Right renal cortex interstitium (tissue), 3 donors: ENCODE results near the gene LCE3C. TPM values are rescaled to one million over a fixed set of nuclear protein-coding genes. Genes with fewer than 3 reads are reported as not detected.

Source experiments
- polyA plus RNA-seq, 3 donors: library from polyadenylated mRNA; unstranded; fragments of 120-200 nt; gene quantifications; one replicate each; pipeline ENCODE4 v1.2.1, GENCODE V29; 2013; ENCODE audit not compliant: insufficient read length in 3 of 3

LCE3C gene
- polyA plus RNA-seq, 3 donors, result not detected

Other genes with a start within 250 kb of the LCE3C start
- under 1 TPM; 0.03 to 0.14 (median 0.07) TPM for gene FLG2, start 240.2 kb upstream of the LCE3C start, polyA plus RNA-seq
- not detected for gene CRNN, start 186.0 kb upstream of the LCE3C start, polyA plus RNA-seq
- not detected for gene LCE5A, start 89.4 kb upstream of the LCE3C start, polyA plus RNA-seq
- gene CRCT1, start 85.8 kb upstream of the LCE3C start, polyA plus RNA-seq, result not detected
- not detected for gene LCE3E, start 33.5 kb upstream of the LCE3C start, polyA plus RNA-seq
- not detected for gene LCE3D, start 19.7 kb upstream of the LCE3C start, polyA plus RNA-seq
- gene LCE3B, start 13.6 kb downstream of the LCE3C start, polyA plus RNA-seq, result not detected
- gene LCE3A, start 22.9 kb downstream of the LCE3C start, polyA plus RNA-seq, result not detected
- not detected for gene LCE2D, start 63.1 kb downstream of the LCE3C start, polyA plus RNA-seq
- gene LCE2C, start 75.0 kb downstream of the LCE3C start, polyA plus RNA-seq, result not detected
- not detected for gene LCE2B, start 85.9 kb downstream of the LCE3C start, polyA plus RNA-seq
- gene LCE2A, start 98.1 kb downstream of the LCE3C start, polyA plus RNA-seq, result not detected
- not detected for gene LCE4A, start 107.9 kb downstream of the LCE3C start, polyA plus RNA-seq
- gene KPRP, start 157.8 kb downstream of the LCE3C start, polyA plus RNA-seq, result not detected
- not detected for gene LCE1F, start 174.9 kb downstream of the LCE3C start, polyA plus RNA-seq
- not detected for gene LCE1E, start 186.0 kb downstream of the LCE3C start, polyA plus RNA-seq
- not detected for gene LCE1D, start 196.5 kb downstream of the LCE3C start, polyA plus RNA-seq
- not detected for gene LCE1C, start 206.4 kb downstream of the LCE3C start, polyA plus RNA-seq
- not detected for gene LCE1B, start 211.7 kb downstream of the LCE3C start, polyA plus RNA-seq
- not detected for gene LCE1A, start 227.2 kb downstream of the LCE3C start, polyA plus RNA-seq
- not detected for gene LCE6A, start 242.6 kb downstream of the LCE3C start, polyA plus RNA-seq